DMS153 treated with DMSO at 0.1 percent for 48 hours (cell line): Measurements from ENCODE around the gene SLCO4A1.

ENCODE experiments used
- DNase-seq: peaks from one replicate; lab custom pipeline; 2025; ENCODE audit not compliant: unreplicated experiment; lab: John Stamatoyannopoulos, UW

SLCO4A1 gene

GRCh38 chr20:62606016-62606415, 36.3 kb upstream of the SLCO4A1 start:
- no peak for DNase-seq

- DNase-seq = peak; percentile 75
These were observed 35.6 kb upstream of the SLCO4A1 start for GRCh38 chr20:62606551-62607201.

- DNase-seq = no peak
These were observed 34.7 kb upstream of the SLCO4A1 start for GRCh38 chr20:62607366-62608217.

GRCh38 chr20:62608218-62608565, 34.1 kb upstream of the SLCO4A1 start:
- no peak for DNase-seq

- no peak for DNase-seq
These were observed 33.0 kb upstream of the SLCO4A1 start for GRCh38 chr20:62609279-62609720.

GRCh38 chr20:62609811-62610757, 32.2 kb upstream of the SLCO4A1 start:
- no peak for DNase-seq

- no peak for DNase-seq
These were observed 31.3 kb upstream of the SLCO4A1 start for GRCh38 chr20:62611012-62611411.

GRCh38 chr20:62611819-62612218, 30.5 kb upstream of the SLCO4A1 start:
- DNase-seq = no peak

- DNase-seq = no peak
These were observed 28.0 kb upstream of the SLCO4A1 start for GRCh38 chr20:62614085-62614960.

- no peak for DNase-seq
These were observed 27.2 kb upstream of the SLCO4A1 start for GRCh38 chr20:62614961-62615680.

- no peak for DNase-seq
These were observed 26.5 kb upstream of the SLCO4A1 start for GRCh38 chr20:62615750-62616251.

- DNase-seq = peak; percentile 69
These were observed 25.3 kb upstream of the SLCO4A1 start for GRCh38 chr20:62616728-62617621.

GRCh38 chr20:62617711-62618483, 24.4 kb upstream of the SLCO4A1 start:
- no peak for DNase-seq

GRCh38 chr20:62618611-62619529, 23.4 kb upstream of the SLCO4A1 start:
- no peak for DNase-seq

GRCh38 chr20:62620625-62621024, 21.7 kb upstream of the SLCO4A1 start:
- DNase-seq = no peak

GRCh38 chr20:62621251-62622110, 20.8 kb upstream of the SLCO4A1 start:
- no peak for DNase-seq
